IgD-negative memory B cell (primary cell): ENCODE results near the gene ZNF746. TPM values are rescaled to one million over a fixed set of nuclear protein-coding genes. Genes with fewer than 3 reads are reported as not detected.
A peak's percentile ranks its signal among the peaks of the same experiment; 100 is the strongest.
"Not testable (repeated sequence)": the region's sequence is repeated elsewhere in the genome, so short reads cannot be mapped to it uniquely, and the experiment has no call there.

ENCODE experiments used
- H3K27ac Mint-ChIP-seq, 3 donors: one replicate each; pipeline ENCODE4 v1.8.0; 2020 to 2022; ENCODE audit warnings: mild to moderate bottlenecking in 3 of 3, mixed read lengths in 3 of 3, moderate library complexity in 1 of 3
- H3K27me3 Mint-ChIP-seq: one replicate; pipeline ENCODE4 v1.8.0; 2021; ENCODE audit warnings: mixed read lengths
- H3K36me3 Mint-ChIP-seq: one replicate; pipeline ENCODE4 v1.8.0; 2020; ENCODE audit warnings: mild to moderate bottlenecking, mixed read lengths
- H3K4me1 Mint-ChIP-seq, 3 donors: one replicate each; pipeline ENCODE4 v1.8.0; 2020 to 2022; ENCODE audit warnings: mixed read lengths in 3 of 3, mild to moderate bottlenecking in 1 of 3
- H3K4me3 Mint-ChIP-seq, 4 donors: one replicate each; pipeline ENCODE4 v1.8.0; 2020 to 2022; ENCODE audit warnings: mild to moderate bottlenecking in 4 of 4, mixed read lengths in 4 of 4, moderate library complexity in 3 of 4
- H3K9me3 Mint-ChIP-seq, 3 donors: one replicate each; pipeline ENCODE4 v1.8.0; 2020 to 2021; ENCODE audit warnings: mixed read lengths in 3 of 3, mild to moderate bottlenecking in 1 of 3
- polyA plus RNA-seq: library from polyadenylated mRNA; unstranded; fragments of 300-500 nt; fragmentation: Illumina TruSeq; gene quantifications from one replicate; pipeline ENCODE4 v1.2.3, GENCODE V29; 2021

Gene ZNF746
- polyA plus RNA-seq, 1 donor from 2014 or later: 8.5 TPM

GRCh38 chr7:149498811-149499210 is 1.2 kb upstream of the ZNF746 start:
- Mint-ChIP-seq H3K9me3 (no peaks in the 10 kb centered on the region), H3K27me3 (no peaks in the 10 kb centered on the region), H3K4me3 (peak overlapping the region in 3 of 4 donors; percentile 78 to 82 (median 81)), H3K4me1 (peaks cover 17 to 27% (median 22%) of the 10 kb centered on the region in 3 donors), H3K36me3 (peaks cover 2% of the 10 kb centered on the region), H3K27ac (no peak overlapping the region)

- peaks cover 17 to 27% (median 22%) of the 10 kb centered on the region in 3 donors for H3K4me1 Mint-ChIP-seq
- H3K9me3 Mint-ChIP-seq: no peaks in the 10 kb centered on the region
- H3K27me3 Mint-ChIP-seq: no peaks in the 10 kb centered on the region
- H3K27ac Mint-ChIP-seq: peak overlapping the region; percentile 90 to 96 (median 90)
- H3K36me3 Mint-ChIP-seq: no peaks in the 10 kb centered on the region
- peak overlapping the region; percentile 92 to 99 (median 96) for H3K4me3 Mint-ChIP-seq
Observed at GRCh38 chr7:149496642-149497391, 792 bp downstream of the ZNF746 start.

GRCh38 chr7:149495785-149496641 is 1.6 kb downstream of the ZNF746 start:
- peaks cover 1% of the 10 kb centered on the region for H3K36me3 Mint-ChIP-seq
- H3K27ac Mint-ChIP-seq: peak overlapping the region in 2 of 3 donors; percentile 90 to 96
- no peaks in the 10 kb centered on the region for H3K9me3 Mint-ChIP-seq
- H3K27me3 Mint-ChIP-seq: no peaks in the 10 kb centered on the region
- peak overlapping the region; percentile 81 to 99 (median 94) for H3K4me3 Mint-ChIP-seq
- H3K4me1 Mint-ChIP-seq: peaks cover 17 to 27% (median 22%) of the 10 kb centered on the region in 3 donors

- H3K4me3 Mint-ChIP-seq: peak overlapping the region in 3 of 4 donors; percentile 28 to 95 (median 77)
- no peaks in the 10 kb centered on the region for H3K9me3 Mint-ChIP-seq
- peak overlapping the region in 2 of 3 donors; percentile 46 to 51 for H3K27ac Mint-ChIP-seq
- H3K27me3 Mint-ChIP-seq: no peaks in the 10 kb centered on the region
- peaks cover 17 to 27% (median 22%) of the 10 kb centered on the region in 3 donors for H3K4me1 Mint-ChIP-seq
- H3K36me3 Mint-ChIP-seq: peaks cover 5% of the 10 kb centered on the region
Observed at GRCh38 chr7:149494738-149495368, 2.8 kb downstream of the ZNF746 start.

GRCh38 chr7:149493975-149494374 is 3.6 kb downstream of the ZNF746 start:
- H3K27me3 Mint-ChIP-seq, H3K27ac Mint-ChIP-seq, H3K9me3 Mint-ChIP-seq, H3K36me3 Mint-ChIP-seq: not testable (repeated sequence)
- Mint-ChIP-seq H3K4me1 (peaks cover 20 to 27% (median 22%) of the 10 kb centered on the region in 3 donors), H3K4me3 (peak overlapping the region in 1 of 4 donors; percentile 32)

- H3K4me3 Mint-ChIP-seq: peak overlapping the region in 2 of 4 donors; percentile 3 to 32
- peaks cover 18 to 25% (median 20%) of the 10 kb centered on the region in 3 donors for H3K4me1 Mint-ChIP-seq
- peaks cover 5% of the 10 kb centered on the region for H3K36me3 Mint-ChIP-seq
- no peaks in the 10 kb centered on the region for H3K9me3 Mint-ChIP-seq
- no peak overlapping the region for H3K27ac Mint-ChIP-seq
- H3K27me3 Mint-ChIP-seq: no peaks in the 10 kb centered on the region
Observed at GRCh38 chr7:149493366-149493765, 4.2 kb downstream of the ZNF746 start.

GRCh38 chr7:149490083-149490760 is 7.4 kb downstream of the ZNF746 start:
- Mint-ChIP-seq H3K27ac (peak overlapping the region in 2 of 3 donors; percentile 4), H3K36me3 (peaks cover 5% of the 10 kb centered on the region), H3K27me3 (no peaks in the 10 kb centered on the region), H3K9me3 (no peaks in the 10 kb centered on the region), H3K4me3 (peak overlapping the region in 1 of 4 donors; percentile 22), H3K4me1 (peaks cover 4 to 6% (median 6%) of the 10 kb centered on the region in 3 donors)

GRCh38 chr7:149489391-149490024 is 8.1 kb downstream of the ZNF746 start:
- peak overlapping the region in 1 of 3 donors; percentile 4 for H3K27ac Mint-ChIP-seq
- H3K36me3 Mint-ChIP-seq: peaks cover 7% of the 10 kb centered on the region
- peaks cover 0 to 3% (median 2%) of the 10 kb centered on the region in 3 donors for H3K4me1 Mint-ChIP-seq
- H3K27me3 Mint-ChIP-seq: no peaks in the 10 kb centered on the region
- no peaks in the 10 kb centered on the region for H3K9me3 Mint-ChIP-seq
- H3K4me3 Mint-ChIP-seq: peak overlapping the region in 1 of 4 donors; percentile 51

GRCh38 chr7:149479568-149479967 is 18.0 kb downstream of the ZNF746 start:
- no peak overlapping the region for H3K27ac Mint-ChIP-seq
- peaks cover 0 to 8% (median 4%) of the 10 kb centered on the region in 3 donors for H3K9me3 Mint-ChIP-seq
- no peak overlapping the region for H3K4me3 Mint-ChIP-seq
- no peaks in the 10 kb centered on the region for H3K27me3 Mint-ChIP-seq
- H3K36me3 Mint-ChIP-seq: peaks cover 19% of the 10 kb centered on the region
- H3K4me1 Mint-ChIP-seq: peaks cover 0 to 4% (median 3%) of the 10 kb centered on the region in 3 donors

- peak overlapping the region in 1 of 4 donors; percentile 8 for H3K4me3 Mint-ChIP-seq
- H3K27me3 Mint-ChIP-seq: no peaks in the 10 kb centered on the region
- H3K27ac Mint-ChIP-seq: peak overlapping the region in 1 of 3 donors; percentile 16
- H3K9me3 Mint-ChIP-seq: peaks cover 0 to 8% (median 4%) of the 10 kb centered on the region in 3 donors
- peaks cover 19% of the 10 kb centered on the region for H3K36me3 Mint-ChIP-seq
- peaks cover 0 to 5% (median 4%) of the 10 kb centered on the region in 3 donors for H3K4me1 Mint-ChIP-seq
Observed at GRCh38 chr7:149478754-149479153, 18.9 kb downstream of the ZNF746 start.

- peaks cover 0 to 8% (median 4%) of the 10 kb centered on the region in 3 donors for H3K9me3 Mint-ChIP-seq
- no peaks in the 10 kb centered on the region for H3K27me3 Mint-ChIP-seq
- no peak overlapping the region for H3K27ac Mint-ChIP-seq
- H3K4me3 Mint-ChIP-seq: no peak overlapping the region
- peaks cover 0 to 5% (median 4%) of the 10 kb centered on the region in 3 donors for H3K4me1 Mint-ChIP-seq
- H3K36me3 Mint-ChIP-seq: peaks cover 19% of the 10 kb centered on the region
Observed at GRCh38 chr7:149477494-149478443, 19.8 kb downstream of the ZNF746 start.

GRCh38 chr7:149476791-149477190 is 20.8 kb downstream of the ZNF746 start:
- Mint-ChIP-seq H3K27ac (no peak overlapping the region), H3K27me3 (no peaks in the 10 kb centered on the region)

More at GRCh38 chr7:149476791-149477190, 20.8 kb downstream of the ZNF746 start:
- Mint-ChIP-seq H3K4me3 (no peak overlapping the region), H3K4me1 (peaks cover 0 to 5% (median 4%) of the 10 kb centered on the region in 3 donors), H3K9me3 (peaks cover 0 to 8% (median 4%) of the 10 kb centered on the region in 3 donors), H3K36me3 (peaks cover 24% of the 10 kb centered on the region)
